Lower lobe of right lung (tissue), 2 donors: Measurements from ENCODE around the gene MARCHF3. TPM values are rescaled to one million over a fixed set of nuclear protein-coding genes. Genes with fewer than 3 reads are reported as not detected.

ENCODE experiments used
- ATAC-seq, 2 donors: fragments of 200-7000 bp; cut with Tn5 transposase; one replicate each; pipeline ENCODE4 v1.9.1; 2020 to 2022; ENCODE audit warnings: mild to moderate bottlenecking in 2 of 2, moderate library complexity in 2 of 2
- DNase-seq: peaks from one replicate; pipeline ENCODE4 v3.0.0-alpha.2; 2020
- H3K27ac ChIP-seq: fragments of 200-600 bp; one replicate; pipeline ENCODE4 v1.8.0; 2022
- H3K27me3 ChIP-seq: fragments of 200-600 bp; one replicate; pipeline ENCODE4 v1.8.0; 2022; ENCODE audit warnings: low read depth
- H3K36me3 ChIP-seq: fragments of 200-600 bp; one replicate; pipeline ENCODE4 v1.8.0; 2022; ENCODE audit warnings: mild to moderate bottlenecking
- H3K4me1 ChIP-seq: fragments of 200-600 bp; one replicate; pipeline ENCODE4 v1.8.0; 2022
- H3K4me3 ChIP-seq: fragments of 200-600 bp; one replicate; pipeline ENCODE4 v1.8.0; 2022; ENCODE audit warnings: mild to moderate bottlenecking
- H3K9me3 ChIP-seq: fragments of 200-600 bp; one replicate; pipeline ENCODE4 v1.8.0; 2022
- intact Hi-C: fragments of 100-400 bp; cut with DNase I; formaldehyde crosslinking; loops from one replicate; pipeline ENCODE4 v1.11.0; 2022
- total RNA-seq: library from RNA; stranded (reverse); fragmentation: NEBNext Ultra II Directional; extraction: Animal tissue kit (Norgen Biotek cat#: 25700); gene quantifications from one replicate; pipeline ENCODE4 v1.2.1, GENCODE V29; 2021
- TF ChIP-seq, protein P1 (sequence below): fragments of 200-600 bp; IDR thresholded peaks from one replicate; pipeline ENCODE4 v1.8.0; 2022; ENCODE audit warnings: antibody characterized with exemption, mild to moderate bottlenecking
- donor health status: DM: no; HTN: yes; CAD: no; lungs with severe emphysema.

The MARCHF3 gene
- total RNA-seq, 1 donor from 2014 or later: 14.3 TPM

DNA sequence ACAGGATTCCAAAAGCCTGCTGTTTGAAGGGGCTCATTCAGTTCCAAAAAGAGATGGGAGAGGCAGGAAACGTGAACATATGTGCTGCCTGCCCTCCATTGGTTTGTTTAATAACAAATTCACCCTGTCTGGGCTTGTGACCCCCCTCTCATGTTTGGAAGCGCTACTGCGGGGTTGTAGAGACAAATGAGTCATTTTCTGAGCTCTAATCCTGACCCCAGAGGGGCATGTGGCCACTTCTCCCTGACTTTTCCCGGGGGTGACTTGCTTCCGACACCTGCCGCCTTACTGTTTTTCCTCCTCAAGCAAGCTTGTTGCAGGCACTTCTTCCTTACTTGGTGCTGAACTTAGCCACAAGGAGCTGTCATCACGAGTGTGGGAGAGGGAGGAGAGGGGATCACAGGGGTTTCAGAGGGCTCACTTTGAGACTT is 177.5 kb downstream of the MARCHF3 start:
- H3K9me3 ChIP-seq: no peaks in the 10 kb centered on the region
- no peaks in the 10 kb centered on the region for H3K36me3 ChIP-seq
- peaks cover 13% of the 10 kb centered on the region for H3K4me1 ChIP-seq
- DNase-seq: no peak
- H3K4me3 ChIP-seq: no peak overlapping the region
- no peak overlapping the region for H3K27ac ChIP-seq
- intact Hi-C loops: no loop called here
- no peak for ATAC-seq
- H3K27me3 ChIP-seq: no peaks in the 10 kb centered on the region
- TF ChIP-seq, protein P1, sequence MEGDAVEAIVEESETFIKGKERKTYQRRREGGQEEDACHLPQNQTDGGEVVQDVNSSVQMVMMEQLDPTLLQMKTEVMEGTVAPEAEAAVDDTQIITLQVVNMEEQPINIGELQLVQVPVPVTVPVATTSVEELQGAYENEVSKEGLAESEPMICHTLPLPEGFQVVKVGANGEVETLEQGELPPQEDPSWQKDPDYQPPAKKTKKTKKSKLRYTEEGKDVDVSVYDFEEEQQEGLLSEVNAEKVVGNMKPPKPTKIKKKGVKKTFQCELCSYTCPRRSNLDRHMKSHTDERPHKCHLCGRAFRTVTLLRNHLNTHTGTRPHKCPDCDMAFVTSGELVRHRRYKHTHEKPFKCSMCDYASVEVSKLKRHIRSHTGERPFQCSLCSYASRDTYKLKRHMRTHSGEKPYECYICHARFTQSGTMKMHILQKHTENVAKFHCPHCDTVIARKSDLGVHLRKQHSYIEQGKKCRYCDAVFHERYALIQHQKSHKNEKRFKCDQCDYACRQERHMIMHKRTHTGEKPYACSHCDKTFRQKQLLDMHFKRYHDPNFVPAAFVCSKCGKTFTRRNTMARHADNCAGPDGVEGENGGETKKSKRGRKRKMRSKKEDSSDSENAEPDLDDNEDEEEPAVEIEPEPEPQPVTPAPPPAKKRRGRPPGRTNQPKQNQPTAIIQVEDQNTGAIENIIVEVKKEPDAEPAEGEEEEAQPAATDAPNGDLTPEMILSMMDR: no peak

DNA sequence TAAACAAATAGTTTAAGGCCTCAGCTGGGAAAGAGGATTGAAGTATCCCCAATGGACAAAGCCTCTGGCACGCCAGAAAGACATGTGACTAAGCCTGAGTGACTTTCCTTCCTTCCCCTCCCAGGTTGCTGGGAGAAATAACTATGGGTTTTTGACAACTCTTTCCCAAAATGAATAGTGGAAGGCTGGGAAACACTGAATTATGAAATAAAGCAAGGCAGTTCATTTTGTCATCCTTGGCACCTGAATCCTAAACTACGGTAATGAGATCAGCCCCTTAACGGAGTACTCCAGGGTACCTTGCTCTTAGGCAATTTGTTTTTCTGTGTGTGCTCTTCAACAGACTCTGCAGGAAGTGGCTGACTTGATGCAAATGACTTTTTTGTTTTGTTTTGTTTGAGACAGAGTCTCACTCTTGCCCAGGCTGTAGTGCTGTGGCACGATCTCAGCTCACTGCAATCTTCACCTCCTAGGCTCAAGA is 178.2 kb downstream of the MARCHF3 start:
- no peaks in the 10 kb centered on the region for H3K36me3 ChIP-seq
- no peak for DNase-seq
- no peaks in the 10 kb centered on the region for H3K9me3 ChIP-seq
- H3K4me3 ChIP-seq: no peak overlapping the region
- peak overlapping the region; percentile 13 for H3K27ac ChIP-seq
- H3K4me1 ChIP-seq: peaks cover 13% of the 10 kb centered on the region
- TF ChIP-seq, protein P1: no peak
- H3K27me3 ChIP-seq: no peaks in the 10 kb centered on the region
- peak; percentile 25 to 45 for ATAC-seq
- intact Hi-C loops: no loop called here

- Histone ChIP-seq H3K4me1 (peaks cover 15% of the 10 kb centered on the region), H3K9me3 (no peaks in the 10 kb centered on the region), H3K27me3 (no peaks in the 10 kb centered on the region), H3K36me3 (no peaks in the 10 kb centered on the region), H3K27ac (peak overlapping the region; percentile 13), H3K4me3 (no peak overlapping the region)
- ATAC-seq: peak in 1 of 2 donors; percentile 17
- DNase-seq: no peak
- intact Hi-C loops: no loop called here
- TF ChIP-seq, protein P1: no peak
Measured at GRCh38 chr5:126851501-126852011, 178.8 kb downstream of the MARCHF3 start.

- peaks cover 23% of the 10 kb centered on the region for H3K4me1 ChIP-seq
- no peak overlapping the region for H3K27ac ChIP-seq
- intact Hi-C loops: no loop called here
- H3K4me3 ChIP-seq: no peak overlapping the region
- H3K36me3 ChIP-seq: no peaks in the 10 kb centered on the region
- H3K9me3 ChIP-seq: no peaks in the 10 kb centered on the region
- no peaks in the 10 kb centered on the region for H3K27me3 ChIP-seq
- DNase-seq (no peak), ATAC-seq (no peak)
- TF ChIP-seq, protein P1: no peak
Measured at GRCh38 chr5:126849101-126849678, 181.2 kb downstream of the MARCHF3 start.

DNA sequence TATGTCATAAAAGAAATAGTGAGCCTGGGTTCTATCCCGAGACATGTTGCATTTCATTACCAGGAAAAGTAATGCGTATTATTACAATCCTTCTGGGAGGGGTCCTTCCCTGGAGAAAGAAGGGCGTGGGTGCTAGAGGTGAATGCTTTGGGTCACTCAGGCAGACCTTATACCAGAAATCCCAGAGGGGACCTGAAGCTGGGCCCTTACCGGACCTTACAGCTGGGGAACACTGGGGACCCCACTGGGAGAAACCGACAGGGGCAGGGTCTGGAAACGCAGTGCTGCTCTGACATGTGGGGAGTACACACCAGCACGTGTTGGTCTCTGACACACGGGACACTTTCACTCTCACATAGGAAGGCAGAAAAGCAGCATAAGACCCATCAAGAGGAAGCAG is 182.1 kb downstream of the MARCHF3 start:
- Histone ChIP-seq H3K4me1 (peaks cover 23% of the 10 kb centered on the region), H3K9me3 (no peaks in the 10 kb centered on the region), H3K27ac (peak overlapping the region; percentile 39), H3K4me3 (no peak overlapping the region), H3K36me3 (no peaks in the 10 kb centered on the region), H3K27me3 (no peaks in the 10 kb centered on the region)
- intact Hi-C loops: no loop called here
- ATAC-seq (no peak), DNase-seq (no peak)
- TF ChIP-seq, protein P1: no peak
